ENCODE results near the gene TPRG1. TPM values are rescaled to one million over a fixed set of nuclear protein-coding genes. Genes with fewer than 3 reads are reported as not detected.

The TPRG1 gene, protein sequence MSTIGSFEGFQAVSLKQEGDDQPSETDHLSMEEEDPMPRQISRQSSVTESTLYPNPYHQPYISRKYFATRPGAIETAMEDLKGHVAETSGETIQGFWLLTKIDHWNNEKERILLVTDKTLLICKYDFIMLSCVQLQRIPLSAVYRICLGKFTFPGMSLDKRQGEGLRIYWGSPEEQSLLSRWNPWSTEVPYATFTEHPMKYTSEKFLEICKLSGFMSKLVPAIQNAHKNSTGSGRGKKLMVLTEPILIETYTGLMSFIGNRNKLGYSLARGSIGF
- 10 to 100 TPM in 4 of 6 experiments, 1 to 10 TPM in 2; 8.0 to 33.6 (median 18.1) TPM for total RNA-seq
- long read RNA-seq, partial matches to known transcripts: 0 of 1 reads
- long read RNA-seq, other reads (novel, unspliced or antisense): 1 of 1 reads

DNA sequence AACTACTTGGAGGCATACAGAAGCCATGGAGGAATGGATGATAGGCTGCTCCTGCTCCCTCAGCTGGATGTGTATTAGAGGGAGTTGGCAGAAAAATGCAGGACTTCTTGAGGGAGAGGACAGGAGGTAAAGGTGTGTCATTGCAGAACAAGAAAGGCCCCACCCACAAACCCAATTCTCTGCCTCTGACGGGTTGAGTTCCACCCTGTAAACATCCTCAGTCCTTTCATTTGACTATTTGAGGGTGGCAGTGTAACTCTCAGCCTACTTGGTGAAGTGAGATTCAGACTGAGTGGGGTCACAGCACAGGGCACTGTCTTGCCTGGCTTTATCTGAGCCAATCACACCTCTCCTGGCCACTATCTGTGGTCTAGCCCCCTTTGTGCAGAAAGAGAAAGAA lies at the start of gene TPRG1:
TSS of gene TPRG1 (plus strand) at position 265 of the 400 bp plus-strand sequence. CDS start 35,414 bp downstream, outside the sequence.
- Histone ChIP-seq H3K36me3 (no peaks in the 10 kb centered on the region), H3K27me3 (no peaks in the 10 kb centered on the region), H3K9me3 (no peaks in the 10 kb centered on the region), H3K27ac (no peak within 1 kb of the TSS), H3K4me3 (no peak within 1 kb of the TSS), H3K4me1 (peaks cover 0 to 5% (median 0%) of the 10 kb centered on the region in 4 donors)
- TF ChIP-seq, protein P1, sequence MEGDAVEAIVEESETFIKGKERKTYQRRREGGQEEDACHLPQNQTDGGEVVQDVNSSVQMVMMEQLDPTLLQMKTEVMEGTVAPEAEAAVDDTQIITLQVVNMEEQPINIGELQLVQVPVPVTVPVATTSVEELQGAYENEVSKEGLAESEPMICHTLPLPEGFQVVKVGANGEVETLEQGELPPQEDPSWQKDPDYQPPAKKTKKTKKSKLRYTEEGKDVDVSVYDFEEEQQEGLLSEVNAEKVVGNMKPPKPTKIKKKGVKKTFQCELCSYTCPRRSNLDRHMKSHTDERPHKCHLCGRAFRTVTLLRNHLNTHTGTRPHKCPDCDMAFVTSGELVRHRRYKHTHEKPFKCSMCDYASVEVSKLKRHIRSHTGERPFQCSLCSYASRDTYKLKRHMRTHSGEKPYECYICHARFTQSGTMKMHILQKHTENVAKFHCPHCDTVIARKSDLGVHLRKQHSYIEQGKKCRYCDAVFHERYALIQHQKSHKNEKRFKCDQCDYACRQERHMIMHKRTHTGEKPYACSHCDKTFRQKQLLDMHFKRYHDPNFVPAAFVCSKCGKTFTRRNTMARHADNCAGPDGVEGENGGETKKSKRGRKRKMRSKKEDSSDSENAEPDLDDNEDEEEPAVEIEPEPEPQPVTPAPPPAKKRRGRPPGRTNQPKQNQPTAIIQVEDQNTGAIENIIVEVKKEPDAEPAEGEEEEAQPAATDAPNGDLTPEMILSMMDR (IDR thresholded peaks at IDR 0.05): no peak
- no peak for TF ChIP-seq POLR2A (IDR thresholded peaks at IDR 0.05)
- no CpG with 5 or more reads among the region's 1 CpG for WGBS (ENCODE audit: insufficient coverage, low coverage, low lambda C conversion rate, missing lambda C conversion rate)
- ATAC-seq: no peak
- DNase-seq: no peak
- intact Hi-C loops (cut with DNase I): no loop called here

- Histone ChIP-seq H3K4me3 (no peak overlapping the region), H3K27ac (no peak overlapping the region), H3K36me3 (no peaks in the 10 kb centered on the region), H3K27me3 (no peaks in the 10 kb centered on the region), H3K4me1 (peaks cover 0 to 19% (median 8%) of the 10 kb centered on the region in 4 donors), H3K9me3 (no peaks in the 10 kb centered on the region)
- intact Hi-C loops (cut with DNase I): no loop called here
- TF ChIP-seq POLR2A (IDR thresholded peaks at IDR 0.05): no peak
- TF ChIP-seq, protein P1 (IDR thresholded peaks at IDR 0.05): no peak
- 52% methylated on average over 2 of the region's 2 CpGs for WGBS (ENCODE audit: insufficient coverage, low coverage, low lambda C conversion rate, missing lambda C conversion rate)
- DNase-seq (no peak), ATAC-seq (no peak)
Observed at GRCh38 chr3:189122110-189122509, 49.7 kb upstream of the TPRG1 start.

- Histone ChIP-seq H3K4me1 (peaks cover 0 to 19% (median 8%) of the 10 kb centered on the region in 4 donors), H3K4me3 (no peak overlapping the region), H3K27me3 (no peaks in the 10 kb centered on the region), H3K9me3 (no peaks in the 10 kb centered on the region), H3K36me3 (peaks cover 0 to under 1% (median 0%) of the 10 kb centered on the region in 4 donors), H3K27ac (no peak overlapping the region)
- ATAC-seq (peak in 1 of 4 donors; percentile 59), DNase-seq (no peak)
- TF ChIP-seq POLR2A (IDR thresholded peaks at IDR 0.05): no peak
- TF ChIP-seq, protein P1 (IDR thresholded peaks at IDR 0.05): no peak
- WGBS (ENCODE audit: insufficient coverage, low coverage, low lambda C conversion rate, missing lambda C conversion rate): 49% methylated on average over 5 of the region's 5 CpGs
- intact Hi-C loops (cut with DNase I): no loop called here
Observed at GRCh38 chr3:189122526-189123205, 49.1 kb upstream of the TPRG1 start.

- H3K36me3 ChIP-seq: peaks cover 0 to 4% (median 0%) of the 10 kb centered on the region in 4 donors
- ATAC-seq: peak; percentile 77 to 83 (median 80)
- H3K9me3 ChIP-seq: no peaks in the 10 kb centered on the region
- TF ChIP-seq POLR2A (IDR thresholded peaks at IDR 0.05): no peak
- TF ChIP-seq, protein P1 (IDR thresholded peaks at IDR 0.05): no peak
- intact Hi-C loops (cut with DNase I): no loop called here
- H3K27me3 ChIP-seq: no peaks in the 10 kb centered on the region
- peak in 2 of 3 donors; percentile 28 to 79 for DNase-seq
- 30% methylated on average over 10 of the region's 11 CpGs for WGBS (ENCODE audit: insufficient coverage, low coverage, low lambda C conversion rate, missing lambda C conversion rate)
- no peak overlapping the region for H3K27ac ChIP-seq
- H3K4me1 ChIP-seq: peaks cover 0 to 19% (median 8%) of the 10 kb centered on the region in 4 donors
- H3K4me3 ChIP-seq: no peak overlapping the region
Observed at GRCh38 chr3:189123595-189124387, 48.0 kb upstream of the TPRG1 start.

Measured in right lobe of liver (tissue), 6 donors.